Astrocyte (in vitro differentiated cells and primary cell): Measurements from ENCODE around the gene RCN2.

Experiments
- CTCF ChIP-seq: IDR thresholded peaks from 2 replicates; pipeline ENCODE4 v1.5.1; 2011; ENCODE audit warnings: low read depth, mild to moderate bottlenecking, inconsistent platforms, low read length, moderate library complexity; ENCODE audit not compliant: insufficient read depth
- EZH2 ChIP-seq: IDR thresholded peaks from 2 replicates; pipeline ENCODE4 v1.6.1; 2012; ENCODE audit warnings: mild to moderate bottlenecking, low read length, inconsistent platforms; ENCODE audit not compliant: insufficient read depth

- TF ChIP-seq CTCF = no peak
- TF ChIP-seq EZH2 = no peak
These were observed 64.6 kb downstream of the RCN2 start for GRCh38 chr15:76996076-76996525.
